Lower leg skin (tissue), 4 donors: ENCODE measurements around the gene TMEM235. TPM values are rescaled to one million over a fixed set of nuclear protein-coding genes. Genes with fewer than 3 reads are reported as not detected.
A peak's percentile ranks its signal among the peaks of the same experiment; 100 is the strongest.

ENCODE experiments used
- DNase-seq, 2 donors: peaks; one replicate each; pipeline ENCODE4 v3.0.0-alpha.2; 2019; ENCODE audit warnings: low spot score in 2 of 2
- H3K4me3 ChIP-seq: fragments of 200-600 bp; sonication (generic); 2 replicates; pipeline ENCODE4 v1.5.1; 2017; ENCODE audit warnings: mild to moderate bottlenecking, low read depth; ENCODE audit not compliant: poor library complexity, severe bottlenecking
- CTCF ChIP-seq, 3 donors: fragments of 450-650 bp; IDR thresholded peaks; one replicate each; pipeline ENCODE4 v1.5.1; 2016; ENCODE audit warnings: antibody characterized with exemption in 3 of 3, mild to moderate bottlenecking in 3 of 3, moderate library complexity in 2 of 3
- POLR2A ChIP-seq, 2 donors: fragments of 450-650 bp; IDR thresholded peaks; one replicate each; pipeline ENCODE4 v1.6.1; 2016 to 2017; ENCODE audit warnings: antibody characterized with exemption in 2 of 2, mild to moderate bottlenecking in 1 of 2, moderate library complexity in 1 of 2
- WGBS, 2 donors: methylation state at CpG; one replicate each; pipeline ENCODE4 v1.1.5; 2018; 5-methylcytosine and 5-hydroxymethylcytosine counted together
- intact Hi-C: fragments of 100-400 bp; cut with DNase I; formaldehyde crosslinking; loops from one replicate; pipeline ENCODE4 v1.15.0; 2023; ENCODE audit warnings: low total_unique reads
- total RNA-seq, 4 donors: library from RNA; depleted of rRNA; stranded (reverse); fragments of >200 nt; gene quantifications; one replicate each; pipeline ENCODE4 v1.1.0, GENCODE V29; 2016

TMEM235 gene
- total RNA-seq, 4 donors from 2014 or later, result not detected

- no peak for TF ChIP-seq CTCF (IDR thresholded peaks at IDR 0.05)
- no peak for TF ChIP-seq POLR2A (IDR thresholded peaks at IDR 0.05)
- no peak for DNase-seq
- intact Hi-C loops, result no loop called here
- H3K4me3 ChIP-seq, result no peak overlapping the region
- 76 to 86% methylated on average over 5 to 20 of the region's 20 CpGs for WGBS, 2 donors
Observed at GRCh38 chr17:78238823-78239488, 7.5 kb downstream of the TMEM235 start.

GRCh38 chr17:78239489-78239931, 8.1 kb downstream of the TMEM235 start:
- TF ChIP-seq CTCF (IDR thresholded peaks at IDR 0.05) (no peak), POLR2A (IDR thresholded peaks at IDR 0.05) (no peak)
- H3K4me3 ChIP-seq, result no peak overlapping the region
- intact Hi-C loops, result no loop called here
- DNase-seq, result no peak
- 86 to 88% methylated on average over 9 of the region's 9 CpGs for WGBS, 2 donors

- DNase-seq, result no peak
- H3K4me3 ChIP-seq, result no peak overlapping the region
- TF ChIP-seq CTCF (IDR thresholded peaks at IDR 0.05) (no peak), POLR2A (IDR thresholded peaks at IDR 0.05) (no peak)
- 66 to 82% methylated on average over 11 to 12 of the region's 12 CpGs for WGBS, 2 donors
- intact Hi-C loops, result no loop called here
Observed at GRCh38 chr17:78240012-78240655, 8.7 kb downstream of the TMEM235 start.

GRCh38 chr17:78240839-78241238, 9.4 kb downstream of the TMEM235 start:
- 74 to 76% methylated on average over 9 of the region's 9 CpGs for WGBS, 2 donors
- no peak for DNase-seq
- intact Hi-C loops, result no loop called here
- TF ChIP-seq CTCF (IDR thresholded peaks at IDR 0.05), result no peak
- no peak for TF ChIP-seq POLR2A (IDR thresholded peaks at IDR 0.05)
- H3K4me3 ChIP-seq, result no peak overlapping the region

- no peak for DNase-seq
- TF ChIP-seq CTCF (IDR thresholded peaks at IDR 0.05) (peak in 1 of 3 donors; percentile 81), POLR2A (IDR thresholded peaks at IDR 0.05) (no peak)
- H3K4me3 ChIP-seq, result no peak overlapping the region
- intact Hi-C loops, result no loop called here
- 87 to 91% methylated on average over 10 to 11 of the region's 13 CpGs for WGBS, 2 donors
Observed at GRCh38 chr17:78241277-78242023, 10.0 kb downstream of the TMEM235 start.
